LNCaP clone FGC (cell line): Measurements from ENCODE around the gene AACS.
"Not testable (repeated sequence)": the region's sequence is repeated elsewhere in the genome, so short reads cannot be mapped to it uniquely, and the experiment has no call there.

Source experiments
- DNase-seq: peaks from one replicate; pipeline ENCODE4 v3.0.0-alpha.2; 2011; ENCODE audit warnings: low read depth
- H3K4me3 ChIP-seq: 2 replicates; pipeline ENCODE4 v1.5.1; 2011; ENCODE audit warnings: mild to moderate bottlenecking, low read depth, low read length, control low read depth
- TF ChIP-seq, protein P1 (sequence below): IDR thresholded peaks from 2 replicates; pipeline ENCODE4 v1.5.1; 2012; ENCODE audit warnings: mild to moderate bottlenecking; ENCODE audit not compliant: control insufficient read depth, insufficient read depth; ENCODE audit errors: extremely low read depth

Gene AACS

DNA sequence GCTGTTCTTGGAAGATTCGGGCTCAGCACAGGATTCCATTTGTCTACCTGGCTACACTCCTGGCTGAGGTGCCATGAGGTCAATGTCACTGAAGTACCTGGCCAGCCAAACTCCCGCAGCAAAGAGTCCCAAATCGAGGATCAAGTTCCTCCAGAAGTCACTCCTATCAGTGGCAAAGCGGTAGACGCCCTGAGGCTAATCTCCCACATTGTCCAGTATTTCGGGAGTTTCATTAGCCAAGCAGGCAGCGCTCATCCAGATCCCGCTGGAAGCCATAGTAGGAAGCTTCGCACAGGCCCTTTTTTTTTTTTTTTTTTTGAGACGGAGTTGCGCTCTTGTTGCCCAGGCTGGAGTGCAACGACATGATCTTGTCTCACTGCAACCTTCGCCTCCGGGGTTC, 8.9 kb upstream of the AACS start:
- TF ChIP-seq, protein P1, sequence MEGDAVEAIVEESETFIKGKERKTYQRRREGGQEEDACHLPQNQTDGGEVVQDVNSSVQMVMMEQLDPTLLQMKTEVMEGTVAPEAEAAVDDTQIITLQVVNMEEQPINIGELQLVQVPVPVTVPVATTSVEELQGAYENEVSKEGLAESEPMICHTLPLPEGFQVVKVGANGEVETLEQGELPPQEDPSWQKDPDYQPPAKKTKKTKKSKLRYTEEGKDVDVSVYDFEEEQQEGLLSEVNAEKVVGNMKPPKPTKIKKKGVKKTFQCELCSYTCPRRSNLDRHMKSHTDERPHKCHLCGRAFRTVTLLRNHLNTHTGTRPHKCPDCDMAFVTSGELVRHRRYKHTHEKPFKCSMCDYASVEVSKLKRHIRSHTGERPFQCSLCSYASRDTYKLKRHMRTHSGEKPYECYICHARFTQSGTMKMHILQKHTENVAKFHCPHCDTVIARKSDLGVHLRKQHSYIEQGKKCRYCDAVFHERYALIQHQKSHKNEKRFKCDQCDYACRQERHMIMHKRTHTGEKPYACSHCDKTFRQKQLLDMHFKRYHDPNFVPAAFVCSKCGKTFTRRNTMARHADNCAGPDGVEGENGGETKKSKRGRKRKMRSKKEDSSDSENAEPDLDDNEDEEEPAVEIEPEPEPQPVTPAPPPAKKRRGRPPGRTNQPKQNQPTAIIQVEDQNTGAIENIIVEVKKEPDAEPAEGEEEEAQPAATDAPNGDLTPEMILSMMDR, result no peak

GRCh38 chr12:125057708-125058107, 7.5 kb upstream of the AACS start:
- TF ChIP-seq, protein P1, result no peak
- no peak for DNase-seq
- no peak overlapping the region for H3K4me3 ChIP-seq

More for the DNA sequence above, 8.9 kb upstream of the AACS start:
- no peak for DNase-seq
- no peak overlapping the region for H3K4me3 ChIP-seq

- H3K4me3 ChIP-seq, result no peak overlapping the region
- no peak for DNase-seq
- TF ChIP-seq, protein P1, result no peak
Measured at GRCh38 chr12:125061229-125061628, 4.0 kb upstream of the AACS start.

DNA sequence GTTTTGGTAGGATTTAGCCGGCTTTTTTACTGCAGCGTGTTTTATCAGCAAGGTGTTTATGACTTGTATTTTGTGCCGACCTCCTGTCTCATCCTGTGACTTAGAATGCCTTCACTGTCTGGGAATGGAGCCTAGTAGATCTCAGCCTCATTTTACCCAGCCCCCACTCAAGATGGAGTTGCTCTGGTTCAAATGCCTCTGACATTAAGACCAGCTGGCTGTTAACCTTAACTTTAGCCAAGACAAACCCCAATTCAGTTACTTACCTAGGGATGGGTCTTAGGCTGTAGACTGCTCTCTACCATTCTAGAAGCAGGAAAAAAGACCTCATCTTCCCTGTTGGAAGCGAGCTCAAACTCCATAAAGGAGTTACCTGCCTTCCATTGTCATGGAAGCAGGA, 1.7 kb upstream of the AACS start:
- not testable (repeated sequence) for DNase-seq, H3K4me3 ChIP-seq

- peak overlapping the region; percentile 91 for H3K4me3 ChIP-seq
- TF ChIP-seq, protein P1, result no peak
- no peak for DNase-seq
Measured at GRCh38 chr12:125064492-125064891, 743 bp upstream of the AACS start.

- TF ChIP-seq, protein P1, result no peak
- peak overlapping the region; percentile 91 for H3K4me3 ChIP-seq
- no peak for DNase-seq
Measured at GRCh38 chr12:125065919-125066570, 810 bp downstream of the AACS start.

- DNase-seq, result no peak
- TF ChIP-seq, protein P1, result no peak
- H3K4me3 ChIP-seq, result no peak overlapping the region
Measured at GRCh38 chr12:125068391-125068790, 3.2 kb downstream of the AACS start.
